GM19238 (cell line): ENCODE measurements around the gene GPHA2.
A peak's percentile ranks its signal among the peaks of the same experiment; 100 is the strongest.

Experiments used
- DNase-seq: peaks from one replicate; pipeline ENCODE4 v3.0.0; 2011; ENCODE audit warnings: low spot score; ENCODE audit not compliant: insufficient read length

GPHA2 gene

DNA sequence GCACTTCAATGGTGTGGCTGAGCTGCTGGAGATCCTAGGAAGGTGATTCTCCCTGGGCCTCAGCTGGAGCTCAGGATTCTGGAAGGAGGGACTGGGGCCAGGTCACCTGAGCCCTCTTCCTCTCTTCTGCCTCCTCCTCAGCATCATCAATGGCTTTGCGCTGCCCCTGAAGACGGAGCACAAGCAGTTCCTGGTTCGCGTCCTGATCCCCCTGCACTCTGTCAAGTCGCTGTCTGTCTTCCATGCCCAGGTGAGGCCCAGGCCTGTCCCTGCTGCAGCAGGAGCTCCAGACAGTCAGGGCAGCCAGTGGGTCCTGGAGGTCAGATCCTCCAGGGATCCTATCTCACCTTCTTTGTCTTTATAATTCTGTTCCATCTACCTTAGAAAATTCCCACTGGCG is 5.4 kb downstream of the GPHA2 start:
- DNase-seq, result no peak

DNA sequence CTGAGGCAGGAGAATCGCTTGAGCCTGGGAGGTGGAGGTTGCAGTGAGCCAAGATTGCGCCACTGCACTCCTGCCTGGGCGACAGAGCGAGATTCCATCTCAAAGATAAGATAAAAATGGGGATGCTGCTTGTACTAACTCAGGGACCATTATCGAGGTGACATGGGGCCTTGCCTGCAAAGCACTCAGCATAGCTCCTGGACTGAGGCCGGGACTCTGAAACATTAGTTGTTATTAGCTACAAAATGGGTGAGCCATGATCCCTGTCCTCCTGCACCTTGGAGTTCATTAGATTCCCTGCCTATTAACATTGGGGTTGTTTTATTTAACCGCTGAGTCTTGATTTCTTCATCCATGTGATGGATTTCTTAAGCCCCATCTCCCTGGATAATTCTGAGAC is 6.1 kb downstream of the GPHA2 start:
- no peak for DNase-seq

DNA sequence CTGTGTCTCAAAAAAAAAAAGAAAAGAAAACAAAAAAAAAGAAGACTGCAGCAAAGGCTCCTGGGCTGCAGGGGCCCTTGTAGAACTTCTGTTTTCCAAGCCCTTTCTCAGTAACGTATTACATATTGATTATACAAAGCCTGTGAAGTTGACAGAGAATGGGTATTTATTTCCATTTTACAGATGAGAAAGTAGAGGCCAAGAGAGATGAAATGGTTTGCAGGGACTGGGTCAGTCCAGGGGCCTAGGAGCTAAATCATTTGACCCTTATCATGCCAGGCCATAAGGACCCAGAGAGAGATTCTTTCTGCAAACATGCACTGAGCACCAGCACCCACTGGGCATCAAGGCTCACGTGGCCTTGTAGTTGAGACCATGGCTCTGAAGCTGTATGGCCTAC is 6.7 kb downstream of the GPHA2 start:
- DNase-seq, result no peak

DNA sequence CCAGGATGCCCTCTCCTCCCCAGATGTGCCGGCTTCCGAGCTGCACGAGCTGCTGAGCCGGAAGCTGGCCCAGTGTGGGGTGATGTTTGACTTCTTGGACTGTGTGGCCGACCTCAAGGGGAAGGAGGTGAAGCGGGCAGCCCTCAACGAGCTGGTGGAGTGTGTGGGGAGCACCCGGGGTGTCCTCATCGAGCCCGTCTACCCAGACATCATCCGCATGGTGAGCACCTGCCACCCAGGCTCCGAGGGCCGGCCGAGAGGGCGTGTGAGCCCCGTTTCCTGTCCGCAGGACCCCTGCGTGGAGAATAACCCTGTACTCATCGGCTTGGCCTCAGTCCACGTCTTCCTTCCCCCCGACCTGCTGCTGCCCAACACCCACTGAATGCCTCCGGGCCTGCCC is 9.0 kb downstream of the GPHA2 start:
- DNase-seq, result no peak

DNA sequence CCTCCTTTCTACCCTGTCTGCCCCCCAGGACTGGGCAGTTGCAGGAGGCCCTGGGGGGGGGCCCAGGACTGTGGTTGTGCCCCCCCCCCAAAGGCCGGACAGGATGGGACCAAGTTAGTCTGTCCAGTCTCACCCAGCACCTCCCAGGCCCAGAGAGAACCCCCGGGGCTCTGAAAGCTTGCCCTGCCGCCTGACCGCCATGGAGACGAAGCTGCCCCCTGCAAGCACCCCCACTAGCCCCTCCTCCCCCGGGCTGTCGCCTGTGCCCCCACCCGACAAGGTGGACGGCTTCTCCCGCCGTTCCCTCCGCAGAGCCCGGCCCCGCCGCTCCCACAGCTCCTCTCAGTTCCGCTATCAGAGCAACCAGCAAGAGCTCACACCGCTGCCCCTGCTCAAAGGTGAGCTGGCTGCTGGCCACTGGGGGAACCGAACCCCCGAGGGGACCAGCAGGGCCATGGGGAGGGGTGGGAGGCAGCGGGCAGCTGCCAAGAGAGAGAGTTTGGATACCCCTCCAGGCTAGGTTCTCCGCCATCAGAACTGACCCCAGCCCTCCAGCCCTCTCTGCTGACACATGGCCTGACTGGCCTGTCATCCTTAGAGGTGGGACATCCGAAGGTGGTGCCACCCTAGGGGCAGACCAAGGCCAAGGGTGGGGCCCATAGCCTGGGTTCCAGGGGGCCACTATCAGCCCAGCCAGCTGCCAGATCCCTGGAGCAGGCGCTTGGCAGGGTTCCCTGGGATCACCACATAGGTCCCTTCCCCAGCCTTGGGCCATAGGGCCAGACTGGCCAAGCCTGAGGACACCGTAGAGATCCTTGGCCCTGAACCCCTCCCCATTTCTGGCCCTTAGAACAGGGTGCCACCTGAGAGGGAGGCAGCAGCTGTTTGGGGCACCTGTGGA is 9.9 kb downstream of the GPHA2 start:
- no peak for DNase-seq

DNA sequence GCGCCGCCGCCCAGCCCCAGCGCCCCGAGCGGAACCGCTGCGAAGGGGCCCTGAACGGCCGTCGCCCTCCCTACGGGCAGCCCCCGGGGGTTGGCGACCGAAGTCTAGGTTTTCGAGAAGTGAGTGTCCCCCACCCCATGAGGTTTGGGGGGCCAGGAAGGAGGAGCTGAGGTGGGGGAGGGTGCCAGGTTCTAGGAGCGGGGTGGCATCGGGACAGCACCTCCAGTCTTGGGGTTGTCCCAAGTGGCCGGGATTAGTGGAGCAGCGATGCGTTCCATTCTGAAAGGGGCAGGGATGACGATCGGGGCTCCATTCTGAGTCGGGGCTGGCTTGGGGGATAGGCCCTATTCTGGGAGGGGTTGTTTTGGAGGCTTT is 10.8 kb downstream of the GPHA2 start:
- DNase-seq, result no peak

DNA sequence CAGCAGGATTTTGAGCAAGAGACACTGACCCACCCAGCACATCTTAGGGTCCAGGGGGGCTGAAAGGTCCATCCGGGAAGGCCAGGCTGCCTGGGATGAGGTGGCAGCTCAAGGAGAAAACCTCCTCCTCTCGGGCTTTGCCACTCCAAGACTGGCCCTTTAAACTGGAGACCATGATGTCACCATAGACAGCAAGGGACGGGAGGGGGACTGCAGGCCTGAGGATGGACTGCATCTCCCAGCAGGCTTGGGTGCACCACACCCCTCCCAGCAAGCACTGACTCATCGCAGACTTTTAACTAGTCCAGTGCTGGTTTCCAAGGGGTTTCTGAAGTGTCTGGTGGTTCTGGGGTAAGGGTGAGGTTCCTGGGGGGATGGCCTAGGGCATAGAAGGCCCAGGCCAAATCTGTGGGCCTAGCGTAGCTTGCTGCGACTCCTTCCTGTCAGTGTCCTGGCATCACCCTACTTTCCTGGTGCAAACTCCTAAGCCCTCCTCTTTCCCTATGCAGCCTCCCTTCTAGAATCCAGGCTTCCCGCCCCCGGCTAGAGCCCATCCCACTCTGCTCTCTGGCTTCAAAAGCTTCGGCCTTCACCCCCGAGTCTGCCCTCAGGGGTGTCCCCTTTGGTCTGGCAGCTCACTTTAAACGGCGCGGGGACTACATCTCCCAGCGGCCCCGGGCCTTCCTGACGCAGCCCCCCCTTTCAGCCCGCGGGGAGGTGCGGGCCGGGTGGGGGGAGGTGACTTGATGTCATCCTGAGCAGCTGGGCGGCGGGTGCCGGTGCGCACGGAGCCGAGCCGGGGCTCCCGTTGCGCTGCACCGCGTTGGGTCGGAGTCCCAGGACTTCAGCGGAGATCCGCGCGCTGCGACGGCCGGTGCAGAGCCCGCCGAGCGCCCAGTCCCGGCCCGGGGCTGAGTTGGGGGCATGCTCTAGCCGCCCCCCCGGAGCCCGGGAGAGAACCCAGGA is 11.5 kb downstream of the GPHA2 start, which contains the start of gene PPP2R5B:
TSS of gene PPP2R5B (plus strand) at position 746 of the 966 bp plus-strand sequence. CDS start 1,046 bp downstream, outside the sequence.
- DNase-seq, result peak; percentile 94

DNA sequence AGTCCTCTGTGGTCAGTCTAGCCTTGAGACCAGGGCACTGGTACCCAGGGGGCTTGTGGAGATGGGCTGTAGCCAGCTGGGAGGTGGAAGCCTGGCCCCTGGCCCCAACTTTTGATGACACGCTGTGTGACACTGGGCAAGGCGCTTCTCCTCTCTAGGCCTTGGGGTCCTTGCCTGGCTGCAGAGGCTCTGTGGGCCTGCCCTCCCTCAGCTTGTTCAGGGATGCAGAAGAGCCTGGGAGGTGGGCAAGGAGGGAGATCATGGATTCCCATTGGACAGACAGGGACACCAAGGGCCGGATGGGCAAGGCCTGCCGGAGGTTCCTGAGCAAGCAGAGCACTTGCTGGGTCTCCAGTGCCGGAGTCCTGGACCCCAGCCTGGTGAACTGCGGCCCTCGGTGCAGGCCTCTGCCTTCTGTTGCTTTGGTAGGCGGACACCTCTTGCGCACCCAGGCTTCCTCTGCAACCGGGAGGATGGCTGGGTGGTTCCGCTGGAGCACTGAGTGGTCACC is 12.5 kb downstream of the GPHA2 start:
- no peak for DNase-seq

DNA sequence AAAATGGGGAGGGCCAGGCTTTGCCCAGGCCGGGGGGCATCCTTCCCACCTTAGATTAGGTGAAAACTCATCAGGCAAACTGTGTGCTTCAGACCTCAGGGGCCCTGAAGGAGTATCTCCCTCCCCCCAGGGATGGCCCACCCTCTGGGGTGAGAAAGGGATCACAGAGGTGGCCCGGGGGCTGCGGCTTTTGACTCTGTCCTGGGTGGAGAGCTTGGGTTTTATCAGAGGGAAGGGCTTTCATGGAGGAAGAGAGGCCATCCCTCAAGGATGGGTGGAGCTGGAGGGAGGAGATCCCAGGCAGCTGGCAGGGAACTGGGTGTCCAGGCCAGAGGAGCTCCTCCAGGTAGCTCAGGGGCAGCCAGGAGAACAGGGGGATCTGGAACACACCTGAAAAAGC is 14.3 kb downstream of the GPHA2 start:
- no peak for DNase-seq

DNA sequence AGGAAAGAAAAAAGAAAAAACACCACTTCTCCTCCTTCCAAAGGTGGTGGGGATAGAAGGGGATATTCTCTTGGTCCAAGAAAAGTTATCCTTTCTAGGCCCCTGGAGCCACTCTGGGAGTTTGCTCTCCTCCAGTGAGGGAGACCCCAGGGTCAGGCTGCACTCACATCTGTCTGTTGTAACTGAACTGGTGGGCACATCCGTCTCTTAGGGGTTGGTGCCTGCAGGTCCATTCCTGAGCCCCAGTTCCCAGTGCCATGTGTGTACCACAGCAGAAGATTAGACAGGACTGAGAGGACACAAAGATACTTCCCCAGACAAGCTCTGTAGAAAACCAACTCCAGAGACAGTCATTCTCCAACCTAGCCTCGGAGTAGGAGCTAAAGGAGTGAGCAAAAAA is 15.6 kb downstream of the GPHA2 start:
- DNase-seq, result no peak

DNA sequence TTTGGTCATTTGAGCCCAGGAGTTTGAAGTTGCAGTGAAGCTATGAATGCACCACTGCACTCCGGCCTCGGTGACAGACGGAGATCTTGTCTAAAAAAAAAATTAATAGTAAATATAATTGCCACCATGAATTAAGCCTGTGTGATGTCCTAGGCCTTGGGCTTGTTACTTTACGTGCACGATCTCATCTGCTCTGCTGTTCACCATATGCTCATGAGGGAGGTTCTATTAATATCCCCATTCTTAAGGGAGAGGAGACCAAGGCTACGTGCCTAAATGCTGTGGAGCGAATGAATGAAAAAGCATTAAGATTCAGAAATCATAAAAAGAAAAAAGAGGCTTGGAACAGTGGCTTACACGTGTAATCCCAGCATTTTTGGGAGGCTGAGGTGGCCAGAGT is 16.1 kb downstream of the GPHA2 start:
- DNase-seq, result no peak

DNA sequence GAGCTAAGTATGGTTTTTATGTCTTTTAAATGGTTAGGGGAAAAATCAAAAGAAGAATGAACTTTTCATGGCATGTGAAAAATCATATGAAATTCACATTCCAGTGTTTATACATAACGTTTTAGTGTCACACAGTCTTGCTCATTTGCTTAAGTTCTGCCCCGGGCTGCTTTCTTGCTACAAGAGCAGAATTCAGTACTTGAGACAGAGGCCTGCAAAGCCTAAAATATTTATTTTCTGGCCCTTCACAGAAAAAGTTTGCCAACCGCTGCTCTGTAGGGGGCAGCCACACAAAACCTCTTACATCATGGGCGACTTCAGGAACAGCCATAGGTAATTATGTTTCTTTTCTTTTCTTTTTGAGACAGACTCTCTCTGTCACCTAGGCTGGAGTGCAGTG is 17.7 kb downstream of the GPHA2 start:
- no peak for DNase-seq

DNA sequence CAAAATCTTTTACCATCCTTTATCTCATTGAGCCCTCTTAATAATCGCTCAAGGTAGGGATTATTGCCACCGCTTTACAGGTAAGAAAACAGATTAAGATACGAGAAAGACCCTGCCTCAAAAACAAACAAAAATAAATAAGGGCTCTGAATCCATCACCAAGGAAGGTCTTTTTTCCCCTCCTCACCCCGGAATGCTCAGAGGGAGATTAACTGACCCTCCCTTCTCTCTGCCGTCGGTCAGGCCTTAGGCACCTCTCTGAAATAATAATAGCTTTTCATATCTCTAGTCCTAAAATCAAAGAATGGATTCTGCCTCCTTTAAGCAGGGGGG is 18.1 kb downstream of the GPHA2 start:
- DNase-seq, result no peak

DNA sequence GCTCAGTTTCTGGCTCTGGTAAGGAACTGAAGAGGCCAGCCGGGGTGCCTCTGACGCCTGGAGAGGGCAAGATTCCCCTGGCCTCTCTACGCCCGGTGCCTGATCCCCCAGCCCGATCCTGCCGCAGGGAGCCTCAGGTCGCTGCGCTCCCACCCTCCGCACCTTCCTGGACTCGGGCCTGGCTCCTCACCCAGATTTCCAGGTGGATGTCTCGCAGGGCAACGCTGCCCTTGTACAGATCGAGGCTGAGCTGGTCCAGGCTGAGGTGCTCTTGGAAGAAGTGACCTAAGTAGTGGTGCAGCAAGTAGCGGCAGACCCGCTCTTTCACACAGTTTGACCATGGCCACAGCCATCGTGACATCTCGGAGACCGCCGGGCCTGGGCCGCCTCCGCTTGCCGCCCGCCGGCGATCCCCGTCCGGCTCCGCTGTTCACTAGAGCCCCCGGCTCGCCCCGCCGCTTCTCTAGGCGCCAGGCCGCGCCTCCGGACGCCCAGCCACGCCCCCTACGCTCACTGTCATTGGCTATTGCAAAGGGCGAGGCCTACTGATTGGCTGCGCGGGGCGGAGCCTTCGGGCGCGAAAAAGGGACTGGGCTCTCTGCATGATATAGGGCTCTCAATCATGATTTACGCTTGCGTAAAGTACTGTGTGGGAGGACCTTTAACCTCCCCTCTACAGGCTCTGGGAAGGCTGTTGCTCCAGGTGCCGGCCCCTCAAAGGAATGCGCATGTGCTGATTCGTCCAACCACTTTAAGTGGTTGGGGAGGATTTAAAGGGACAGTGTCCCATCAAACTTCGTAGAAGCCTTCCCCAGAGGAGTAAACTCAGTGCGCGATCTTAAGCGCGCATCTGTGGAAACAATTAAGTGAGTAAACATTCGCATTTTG is 18.7 kb downstream of the GPHA2 start, which contains the start of gene ATG2A:
TSS of gene ATG2A (minus strand) at position 435 of the 888 bp plus-strand sequence. CDS start at position 361, 74 bp downstream.
- peak; percentile 98 for DNase-seq

DNA sequence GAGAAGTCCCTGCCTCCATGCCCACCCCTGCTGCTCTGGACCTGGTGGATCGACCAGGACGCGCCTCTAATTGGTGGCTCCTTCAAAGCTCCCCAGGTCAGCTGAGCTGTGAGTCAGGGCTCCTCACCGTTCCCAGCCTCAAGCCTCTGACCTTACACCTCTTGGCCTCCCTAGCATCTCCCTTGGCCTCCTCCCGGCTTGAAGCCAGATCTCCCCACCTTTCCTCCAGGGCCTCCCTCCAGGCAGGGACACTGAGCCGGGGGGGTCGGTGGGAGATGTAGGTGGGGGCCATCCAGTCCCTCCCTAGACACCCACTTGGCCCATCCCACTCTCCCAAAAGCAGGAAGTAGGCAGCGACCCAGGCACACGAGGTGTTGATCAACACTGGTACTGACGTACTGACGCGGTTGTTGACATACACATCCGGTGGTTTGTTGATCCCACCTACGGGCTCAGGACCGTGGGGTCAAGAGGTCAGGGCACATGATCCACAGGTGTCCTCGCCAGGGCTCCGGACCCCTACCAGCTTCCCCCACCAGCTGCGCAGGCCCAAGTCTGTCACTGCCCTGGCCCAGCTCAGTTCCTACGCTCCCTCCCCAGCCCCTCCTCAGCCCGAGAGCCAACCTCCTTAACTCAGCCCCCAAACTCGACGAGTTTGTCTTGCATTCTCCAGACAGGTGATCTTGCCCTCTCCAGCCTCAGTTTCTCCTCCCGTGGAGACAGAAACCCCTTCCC is 19.5 kb downstream of the GPHA2 start:
- DNase-seq, result peak; percentile 52

DNA sequence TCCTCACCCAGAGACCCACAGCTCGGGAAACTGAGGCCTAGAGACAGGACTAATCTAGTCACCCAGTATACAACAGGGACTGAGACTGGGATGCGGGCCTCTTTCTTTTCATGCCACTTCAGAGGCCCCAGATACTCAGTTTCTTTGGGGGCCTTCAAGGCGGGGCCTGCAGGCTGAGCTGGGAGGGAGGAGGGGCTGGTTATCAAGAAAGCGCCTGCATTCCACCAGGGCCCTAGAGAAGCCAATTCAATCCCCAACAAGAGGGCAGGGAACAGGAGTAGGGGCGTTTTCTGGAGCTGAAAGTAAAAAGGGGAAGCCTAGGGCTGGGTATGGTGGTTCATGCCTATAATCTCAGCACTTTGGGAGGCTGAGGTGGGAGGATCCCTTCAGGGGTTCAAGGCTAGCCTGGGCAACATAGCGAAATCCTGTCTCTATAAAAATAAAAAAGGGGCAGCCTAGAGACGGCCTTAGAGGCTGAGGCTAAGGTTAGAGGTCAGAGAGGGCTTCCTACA is 20.3 kb downstream of the GPHA2 start:
- DNase-seq, result no peak

DNA sequence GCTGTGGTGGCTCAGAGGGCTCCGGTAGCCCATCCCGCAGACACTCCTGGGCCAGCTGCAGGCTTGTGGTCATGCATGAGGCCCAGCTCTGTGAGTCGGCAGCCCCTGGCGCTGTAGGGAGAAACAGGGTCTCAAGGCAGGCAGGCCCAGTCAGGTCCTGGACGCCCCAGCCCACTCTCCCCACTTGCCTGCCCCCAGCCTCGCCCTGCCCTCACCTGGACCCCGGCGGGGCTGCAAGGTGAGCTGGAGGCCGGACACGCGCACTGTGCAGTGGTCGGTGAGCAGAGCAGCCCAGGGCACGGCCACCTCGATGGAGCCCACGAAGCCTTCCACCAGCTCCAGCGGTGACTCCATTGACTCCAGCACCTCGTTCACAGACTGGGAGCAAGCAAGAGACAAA is 21.6 kb downstream of the GPHA2 start:
- no peak for DNase-seq

DNA sequence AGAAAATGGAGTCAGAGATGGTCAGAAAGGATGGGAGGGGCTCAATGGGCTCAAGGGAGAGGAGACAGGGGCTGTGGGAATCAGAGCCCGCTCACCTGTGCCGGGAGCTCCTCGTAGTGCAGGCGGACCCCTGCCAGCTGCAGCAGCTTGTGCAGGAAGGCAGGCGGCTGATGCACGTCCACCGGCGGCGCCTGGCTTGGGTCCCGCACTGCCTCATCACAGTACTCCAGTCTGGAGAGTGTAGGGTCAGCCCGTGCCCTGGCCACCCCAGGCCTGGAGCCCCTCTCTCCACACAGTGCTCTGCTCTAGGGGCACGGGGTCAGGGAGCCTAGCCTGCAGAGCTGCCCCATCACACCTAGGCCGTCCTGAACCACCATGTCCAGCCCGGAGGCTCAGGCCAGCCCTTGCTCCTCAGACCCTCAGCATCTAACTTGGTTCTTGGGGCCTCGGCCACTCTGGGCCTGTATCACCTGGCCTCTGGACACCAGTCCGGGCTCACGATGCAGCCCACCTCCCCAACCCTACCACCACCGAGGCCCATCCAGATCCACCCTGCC is 22.4 kb downstream of the GPHA2 start:
- no peak for DNase-seq

DNA sequence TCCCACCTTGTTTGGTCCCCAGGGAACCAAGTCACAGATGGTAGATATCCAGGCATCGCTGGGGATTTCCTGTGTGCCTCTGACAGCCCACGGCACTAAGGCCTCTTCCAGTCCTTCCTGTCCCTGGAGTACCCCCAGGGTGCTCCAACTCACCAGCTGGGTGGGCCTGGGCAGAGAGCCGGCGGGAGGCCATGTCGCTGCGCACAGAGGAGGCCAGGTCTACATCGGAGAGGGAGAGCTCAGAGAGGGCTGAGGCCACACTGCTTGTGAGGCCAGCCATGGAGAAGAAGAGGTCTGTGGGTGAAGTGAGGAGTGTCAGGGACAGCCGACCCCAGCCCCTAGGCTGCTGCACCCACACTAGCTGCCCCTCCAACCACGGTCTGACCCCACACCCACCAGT is 24.0 kb downstream of the GPHA2 start:
- no peak for DNase-seq

DNA sequence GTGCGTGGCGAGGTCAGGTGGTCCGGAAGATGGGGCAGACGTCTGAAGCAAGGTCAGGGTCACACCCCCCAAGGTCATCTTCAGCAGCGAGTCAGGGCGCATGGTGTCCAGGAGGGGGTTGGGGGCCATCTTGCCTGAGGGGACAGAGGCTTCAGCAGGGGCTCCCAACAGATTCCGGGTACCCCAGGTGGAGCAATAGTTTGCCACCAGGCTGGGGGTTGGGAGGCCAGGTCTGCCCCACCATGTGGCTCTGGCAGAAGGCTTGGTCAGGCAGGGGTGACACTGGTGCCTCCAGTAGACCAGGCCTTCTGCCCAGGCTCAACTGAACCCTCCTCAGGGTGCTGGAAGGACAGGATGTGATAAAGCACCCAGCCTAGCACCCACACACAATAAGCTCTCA is 24.6 kb downstream of the GPHA2 start:
- DNase-seq, result no peak
